ACHN (cell line): ENCODE measurements around the gene CLCF1.
A peak's percentile ranks its signal among the peaks of the same experiment; 100 is the strongest.

ENCODE experiments used
- DNase-seq: peaks from one replicate; pipeline ENCODE4 v3.0.0-alpha.2; 2015
- in situ Hi-C: cut with HindIII; loops from 2 replicates; pipeline ENCODE4 v1.10.0; 2017; ENCODE audit warnings: low sequenced_read_pairs, low pct_ligation_motif_present, low pct_unique_long_range_greater_than_20kb

The CLCF1 gene

GRCh38 chr11:67379061-67380058 is 6.0 kb upstream of the CLCF1 start:
- in situ Hi-C loops: no loop called here
- DNase-seq: no peak

DNA sequence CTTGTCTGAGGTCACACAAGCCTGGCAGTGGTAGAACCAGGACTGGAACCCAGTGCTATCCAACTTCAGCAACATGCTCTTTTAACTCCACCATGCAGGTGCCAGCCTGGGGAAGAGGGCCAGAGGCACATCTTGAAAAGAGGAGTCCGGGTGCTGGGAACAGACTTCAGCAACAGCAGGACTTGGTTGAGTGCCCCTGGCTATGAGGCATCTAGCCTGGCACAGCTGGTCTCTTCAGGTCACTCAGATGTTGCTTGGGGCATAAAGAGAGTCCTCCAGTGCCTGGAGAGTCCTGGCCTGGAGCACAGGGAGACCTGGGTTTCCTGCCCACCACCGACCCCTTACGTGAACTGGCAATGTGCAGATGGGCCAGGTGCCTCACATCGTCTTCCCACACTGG is 5.1 kb upstream of the CLCF1 start:
- in situ Hi-C loops: no loop called here
- no peak for DNase-seq

GRCh38 chr11:67376873-67377808 is 3.7 kb upstream of the CLCF1 start:
- in situ Hi-C loops: no loop called here

GRCh38 chr11:67376063-67376820 is 2.8 kb upstream of the CLCF1 start:
- DNase-seq: no peak
- in situ Hi-C loops: no loop called here

More at GRCh38 chr11:67376873-67377808, 3.7 kb upstream of the CLCF1 start:
- no peak for DNase-seq

GRCh38 chr11:67375320-67376055 is 2.1 kb upstream of the CLCF1 start:
- in situ Hi-C loops: no loop called here
- peak; percentile 85 for DNase-seq

GRCh38 chr11:67374571-67375281 is 1.3 kb upstream of the CLCF1 start:
- DNase-seq: peak; percentile 83
- in situ Hi-C loops: no loop called here

- peak; percentile 99 for DNase-seq
- in situ Hi-C loops: no loop called here
Measured at GRCh38 chr11:67373648-67374570, 511 bp upstream of the CLCF1 start.

- in situ Hi-C loops: no loop called here
- DNase-seq: peak; percentile 31
Measured at GRCh38 chr11:67372321-67372992, 941 bp downstream of the CLCF1 start.

DNA sequence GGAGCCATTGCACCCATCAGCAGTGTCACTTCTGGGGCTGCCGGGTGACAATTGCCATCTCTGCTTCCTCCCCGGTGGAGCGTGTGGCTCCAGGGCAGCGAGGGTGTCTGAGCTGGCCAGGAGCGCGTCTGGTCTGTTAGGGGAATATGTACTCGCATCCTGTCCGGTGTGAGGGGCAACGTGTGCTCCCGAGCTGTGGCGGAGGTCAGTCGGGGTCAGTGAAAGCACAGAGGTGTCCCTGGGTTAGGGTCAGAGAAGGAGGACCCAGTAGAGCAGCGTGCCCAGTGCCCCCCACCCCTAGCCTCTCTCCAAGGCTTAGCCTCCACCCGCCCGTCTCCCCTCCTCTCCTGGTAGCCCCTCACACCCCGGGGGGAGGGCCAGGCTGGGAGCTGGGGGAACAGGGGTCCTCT is 1.5 kb downstream of the CLCF1 start:
- in situ Hi-C loops: no loop called here
- no peak for DNase-seq

- DNase-seq: peak; percentile 65
Measured at GRCh38 chr11:67371189-67371910, 2.0 kb downstream of the CLCF1 start.

GRCh38 chr11:67370351-67371076 is 2.9 kb downstream of the CLCF1 start:
- DNase-seq: no peak
- in situ Hi-C loops: no loop called here

More at GRCh38 chr11:67371189-67371910, 2.0 kb downstream of the CLCF1 start:
- in situ Hi-C loops: no loop called here

GRCh38 chr11:67369801-67370284 is 3.6 kb downstream of the CLCF1 start:
- in situ Hi-C loops: no loop called here
- no peak for DNase-seq

GRCh38 chr11:67369275-67369674 is 4.1 kb downstream of the CLCF1 start:
- no peak for DNase-seq
- in situ Hi-C loops: no loop called here

DNA sequence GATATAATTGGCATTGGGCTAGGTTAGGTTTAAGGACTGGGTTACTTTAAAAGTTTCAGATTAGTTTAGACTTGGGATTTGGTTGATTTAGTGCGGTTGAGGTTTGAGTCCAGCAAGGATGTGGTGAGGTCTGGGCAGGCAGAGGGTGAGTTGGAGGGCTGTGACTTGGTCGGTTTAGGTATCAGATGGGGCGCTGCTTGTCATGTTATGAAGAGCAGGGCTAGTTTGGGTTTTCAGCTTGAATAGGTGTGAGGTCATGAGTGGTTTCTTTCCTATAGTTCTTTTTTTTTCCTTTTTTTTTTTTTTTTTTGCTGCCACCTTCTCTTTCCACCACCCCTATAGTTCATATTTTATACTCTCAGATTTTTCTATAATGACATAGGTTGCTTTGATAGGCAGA is 4.8 kb downstream of the CLCF1 start:
- in situ Hi-C loops: no loop called here
- DNase-seq: no peak
